Neural crest cell (in vitro differentiated cells): ENCODE results near the gene KCNMB2. TPM values are rescaled to one million over a fixed set of nuclear protein-coding genes. Genes with fewer than 3 reads are reported as not detected.

Source experiments
- DNase-seq: peaks from one replicate; pipeline ENCODE4 v3.0.0; 2021; ENCODE audit warnings: low read depth, mixed read lengths, low spot score
- H3K27ac Mint-ChIP-seq: one replicate; pipeline ENCODE4 v1.8.0; 2021; ENCODE audit warnings: mild to moderate bottlenecking, mixed read lengths; ENCODE audit not compliant: unreplicated experiment
- H3K27me3 Mint-ChIP-seq: 2 replicates; pipeline ENCODE4 v1.8.0; 2021; ENCODE audit warnings: low read depth, mild to moderate bottlenecking, mixed read lengths
- H3K36me3 Mint-ChIP-seq: 2 replicates; pipeline ENCODE4 v1.8.0; 2021; ENCODE audit warnings: low read depth, mild to moderate bottlenecking, mixed read lengths
- H3K4me1 Mint-ChIP-seq: 2 replicates; pipeline ENCODE4 v1.8.0; 2021; ENCODE audit warnings: mixed read lengths
- H3K4me3 Mint-ChIP-seq: one replicate; pipeline ENCODE4 v1.8.0; 2021; ENCODE audit warnings: mild to moderate bottlenecking, mixed read lengths
- H3K9me3 Mint-ChIP-seq: 2 replicates; pipeline ENCODE4 v1.8.0; 2021; ENCODE audit warnings: mixed read lengths
- total RNA-seq: library from RNA; stranded (reverse); gene quantifications from 2 replicates; pipeline ENCODE4 v1.2.1, GENCODE V29; 2021
- TF ChIP-seq, protein P1 (sequence below): fragments of 200-600 bp; sonication (generic); conservative IDR thresholded peaks from 2 replicates; pipeline ENCODE4 v1.5.0; 2021; ENCODE audit warnings: antibody characterized with exemption, mild to moderate bottlenecking

KCNMB2 gene
- total RNA-seq, 1 donor from 2014 or later: 0.84 TPM

DNA sequence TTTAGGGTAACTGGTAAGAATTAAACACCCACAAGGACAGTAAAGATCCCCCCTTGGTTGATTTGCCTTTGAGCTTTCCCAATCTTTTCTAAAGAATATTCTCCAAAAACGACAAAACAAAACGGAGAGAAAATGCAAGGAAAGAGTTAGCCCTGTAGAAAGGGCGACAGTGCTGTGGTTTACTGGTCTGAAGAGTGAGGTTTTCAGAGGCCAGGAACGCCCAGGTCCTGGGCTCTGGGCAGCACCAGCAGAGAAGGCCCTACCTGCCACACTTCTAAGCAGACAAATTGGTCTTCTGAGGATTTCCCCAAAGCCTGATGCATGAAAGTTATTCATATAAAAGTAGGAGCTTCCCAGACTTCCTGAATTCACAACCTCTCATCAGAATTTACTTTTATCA is 119.3 kb downstream of the KCNMB2 start:
- Mint-ChIP-seq H3K36me3 (no peaks in the 10 kb centered on the region), H3K4me1 (no peaks in the 10 kb centered on the region), H3K4me3 (no peak overlapping the region), H3K27ac (no peak overlapping the region), H3K27me3 (no peaks in the 10 kb centered on the region), H3K9me3 (peaks cover 7% of the 10 kb centered on the region)
- DNase-seq: no peak
- TF ChIP-seq, protein P1, sequence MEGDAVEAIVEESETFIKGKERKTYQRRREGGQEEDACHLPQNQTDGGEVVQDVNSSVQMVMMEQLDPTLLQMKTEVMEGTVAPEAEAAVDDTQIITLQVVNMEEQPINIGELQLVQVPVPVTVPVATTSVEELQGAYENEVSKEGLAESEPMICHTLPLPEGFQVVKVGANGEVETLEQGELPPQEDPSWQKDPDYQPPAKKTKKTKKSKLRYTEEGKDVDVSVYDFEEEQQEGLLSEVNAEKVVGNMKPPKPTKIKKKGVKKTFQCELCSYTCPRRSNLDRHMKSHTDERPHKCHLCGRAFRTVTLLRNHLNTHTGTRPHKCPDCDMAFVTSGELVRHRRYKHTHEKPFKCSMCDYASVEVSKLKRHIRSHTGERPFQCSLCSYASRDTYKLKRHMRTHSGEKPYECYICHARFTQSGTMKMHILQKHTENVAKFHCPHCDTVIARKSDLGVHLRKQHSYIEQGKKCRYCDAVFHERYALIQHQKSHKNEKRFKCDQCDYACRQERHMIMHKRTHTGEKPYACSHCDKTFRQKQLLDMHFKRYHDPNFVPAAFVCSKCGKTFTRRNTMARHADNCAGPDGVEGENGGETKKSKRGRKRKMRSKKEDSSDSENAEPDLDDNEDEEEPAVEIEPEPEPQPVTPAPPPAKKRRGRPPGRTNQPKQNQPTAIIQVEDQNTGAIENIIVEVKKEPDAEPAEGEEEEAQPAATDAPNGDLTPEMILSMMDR: no peak

- Mint-ChIP-seq H3K36me3 (no peaks in the 10 kb centered on the region), H3K4me3 (no peak overlapping the region), H3K27ac (no peak overlapping the region), H3K4me1 (no peaks in the 10 kb centered on the region), H3K9me3 (no peaks in the 10 kb centered on the region), H3K27me3 (no peaks in the 10 kb centered on the region)
- TF ChIP-seq, protein P1: no peak
- DNase-seq: no peak
Observed at GRCh38 chr3:178658694-178659325, 122.6 kb downstream of the KCNMB2 start.

- no peak for DNase-seq
- Mint-ChIP-seq H3K9me3 (no peaks in the 10 kb centered on the region), H3K4me1 (no peaks in the 10 kb centered on the region), H3K27me3 (no peaks in the 10 kb centered on the region), H3K27ac (no peak overlapping the region), H3K4me3 (no peak overlapping the region), H3K36me3 (no peaks in the 10 kb centered on the region)
- TF ChIP-seq, protein P1: no peak
Observed at GRCh38 chr3:178663201-178663934, 127.1 kb downstream of the KCNMB2 start.

- H3K27ac Mint-ChIP-seq: no peak overlapping the region
Observed at GRCh38 chr3:178665747-178666146, 129.5 kb downstream of the KCNMB2 start.

DNA sequence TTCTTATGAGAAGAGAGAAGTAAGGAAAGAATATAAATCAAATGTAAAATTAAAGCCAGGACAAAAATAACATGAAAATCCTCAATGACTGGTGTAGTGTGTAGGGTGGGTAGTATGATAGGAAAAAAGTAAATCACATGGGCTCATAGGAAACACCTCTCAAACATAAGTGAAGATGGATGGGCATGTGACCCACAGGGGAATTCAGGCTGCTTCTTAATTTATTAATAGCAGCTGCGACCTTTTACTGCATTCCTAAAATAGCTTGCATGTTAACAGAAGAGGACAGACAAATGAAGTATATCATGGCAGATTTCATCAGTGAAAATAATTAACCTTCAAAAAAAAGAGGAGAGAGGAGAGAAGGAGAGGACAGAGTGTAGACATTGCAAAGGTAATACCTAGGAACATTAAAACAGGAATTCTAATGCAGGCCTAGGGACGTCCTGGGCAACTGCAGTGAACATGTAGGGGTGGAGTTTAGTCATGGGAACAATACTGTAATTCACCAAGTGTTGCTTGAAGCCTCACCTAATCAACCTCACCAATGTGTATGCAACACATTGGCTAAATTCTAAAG is 132.9 kb downstream of the KCNMB2 start:
- Mint-ChIP-seq H3K4me3 (no peak overlapping the region), H3K36me3 (no peaks in the 10 kb centered on the region), H3K4me1 (peaks cover 5% of the 10 kb centered on the region), H3K27me3 (no peaks in the 10 kb centered on the region), H3K27ac (no peak overlapping the region), H3K9me3 (no peaks in the 10 kb centered on the region)
- TF ChIP-seq, protein P1: no peak
- DNase-seq: no peak

More at GRCh38 chr3:178665747-178666146, 129.5 kb downstream of the KCNMB2 start:
- Mint-ChIP-seq H3K36me3 (no peaks in the 10 kb centered on the region), H3K4me3 (no peak overlapping the region), H3K4me1 (no peaks in the 10 kb centered on the region), H3K9me3 (no peaks in the 10 kb centered on the region), H3K27me3 (no peaks in the 10 kb centered on the region)
- TF ChIP-seq, protein P1: no peak
- no peak for DNase-seq
